A549 (cell line): ENCODE measurements around the gene TAF12. TPM values are rescaled to one million over a fixed set of nuclear protein-coding genes. Genes with fewer than 3 reads are reported as not detected.

Experiments used
- ATAC-seq, 2 experiments: fragments of 200-7000 bp in 1 of 2; fragments of >200 bp in 1 of 2; cut with Nextera tagmentation in 1 of 2; cut with Tn5 transposase in 1 of 2; 3 replicates each; pipeline versions ENCODE4 v1.8.0 to v1.9.1; 2018 to 2020; ENCODE audit warnings: mild to moderate bottlenecking in 1 of 2, moderate library complexity in 1 of 2
- CTCF ChIA-PET: fragments of 300-600 bp; sonication (Branson Sonifier 250); formaldehyde crosslinking; extraction: SDS; loops from one replicate; lab custom pipeline; 2021; ENCODE audit warnings: antibody characterized with exemption, inconsistent platforms; lab: Yijun Ruan, JAX
- POLR2A ChIA-PET: fragments of 350-600 bp; formaldehyde crosslinking; extraction: SDS; loops from one replicate; lab custom pipeline; 2021; ENCODE audit warnings: antibody characterized with exemption, inconsistent platforms; lab: Yijun Ruan, JAX
- DNase-seq, 2 experiments: peaks; one replicate each; pipeline versions ENCODE4 v3.0.0 to v3.0.0-alpha.2; 2011 to 2016; ENCODE audit warnings: low read depth in 1 of 2, low spot score in 1 of 2
- FAIRE-seq: peaks from 2 replicates; lab custom pipeline; 2011; peaks lifted over from hg19 to GRCh38; lab: Jason Lieb, UNC
- H3K27ac ChIP-seq, 2 experiments: fragments of >200 bp; sonication (Bioruptor Twin); formaldehyde crosslinking; 3 replicates each; pipeline ENCODE4 v1.5.1; 2016 to 2017
- H3K4me1 ChIP-seq: fragments of >200 bp; sonication (Bioruptor Twin); formaldehyde crosslinking; 3 replicates; pipeline ENCODE4 v1.6.1; 2016
- H3K4me2 ChIP-seq: fragments of >200 bp; sonication (Bioruptor Twin); formaldehyde crosslinking; 3 replicates; pipeline ENCODE4 v1.6.1; 2016
- H3K4me3 ChIP-seq: fragments of >200 bp; sonication (Bioruptor Twin); formaldehyde crosslinking; 3 replicates; pipeline ENCODE4 v1.5.1; 2016
- H3K9me3 ChIP-seq: fragments of >200 bp; sonication (Bioruptor Twin); formaldehyde crosslinking; 3 replicates; pipeline ENCODE4 v1.6.1; 2016
- ATOH8 ChIP-seq: fragments of 250-450 bp; sonication (Bioruptor Pico); IDR thresholded peaks from 2 replicates; pipeline ENCODE4 v1.5.0; 2020; ENCODE audit warnings: low read depth, mild to moderate bottlenecking, moderate library complexity
- BCL3 ChIP-seq: fragments of >200 bp; sonication (Bioruptor Twin); formaldehyde crosslinking; IDR thresholded peaks from 3 replicates; pipeline ENCODE4 v1.6.1; 2016
- CBX2 ChIP-seq: fragments of 200-600 bp; sonication (generic); IDR thresholded peaks from 2 replicates; pipeline ENCODE4 v1.6.1; 2016; ENCODE audit warnings: low read depth, mild to moderate bottlenecking, borderline replicate concordance
- CBX8 ChIP-seq: fragments of 200-600 bp; sonication (generic); IDR thresholded peaks from 2 replicates; pipeline ENCODE4 v1.6.1; 2016
- CEBPB ChIP-seq, 2 experiments: fragments of >200 bp in 1 of 2; sonication (Bioruptor Twin) in 1 of 2; formaldehyde crosslinking in 1 of 2; IDR thresholded peaks; 2 replicates each; pipeline ENCODE4 v1.6.1; 2012 to 2016
- EHF ChIP-seq: fragments of 250-450 bp; sonication (Bioruptor Pico); IDR thresholded peaks from 2 replicates; pipeline ENCODE4 v1.5.0; 2020; ENCODE audit warnings: mild to moderate bottlenecking
- ELK1 ChIP-seq: fragments of 150-350 bp; IDR thresholded peaks from 2 replicates; pipeline ENCODE4 v1.6.1; 2014; ENCODE audit warnings: low read depth, mild to moderate bottlenecking, low read length
- ESRRA ChIP-seq: fragments of 150-350 bp; IDR thresholded peaks from 2 replicates; pipeline ENCODE4 v1.6.1; 2014; ENCODE audit warnings: mild to moderate bottlenecking, low read length, borderline replicate concordance
- GATA3 ChIP-seq: IDR thresholded peaks from 2 replicates; pipeline ENCODE4 v1.6.1; 2012; ENCODE audit warnings: borderline replicate concordance
- HEYL ChIP-seq: fragments of 250-450 bp; sonication (Bioruptor Pico); IDR thresholded peaks from 2 replicates; pipeline ENCODE4 v1.8.0; 2021; ENCODE audit warnings: mild to moderate bottlenecking, moderate library complexity
- HMGXB4 ChIP-seq: fragments of 250-450 bp; sonication (Bioruptor Pico); IDR thresholded peaks from 2 replicates; pipeline ENCODE4 v1.5.0; 2021; ENCODE audit warnings: mild to moderate bottlenecking, moderate library complexity, borderline replicate concordance
- HOXB13 ChIP-seq: fragments of 250-450 bp; sonication (Bioruptor Pico); IDR thresholded peaks from 2 replicates; pipeline ENCODE4 v1.5.0; 2020; ENCODE audit warnings: low read depth, mild to moderate bottlenecking, moderate library complexity
- JUN ChIP-seq, 2 experiments: fragments of >200 bp; sonication (Bioruptor Twin); formaldehyde crosslinking; IDR thresholded peaks; 2 replicates in 1 of 2; 3 replicates in 1 of 2; pipeline ENCODE4 v1.6.1; 2016 to 2017
- KDM5A ChIP-seq: fragments of 200-600 bp; sonication (generic); IDR thresholded peaks from 2 replicates; pipeline ENCODE4 v1.6.1; 2016; ENCODE audit warnings: antibody characterized with exemption, mild to moderate bottlenecking
- MAFK ChIP-seq: fragments of 450-650 bp; IDR thresholded peaks from 2 replicates; pipeline ENCODE4 v1.6.1; 2014; ENCODE audit not compliant: partially characterized antibody
- MAX ChIP-seq: IDR thresholded peaks from 2 replicates; pipeline ENCODE4 v1.6.1; 2012
- MAZ ChIP-seq: fragments of 150-350 bp; IDR thresholded peaks from 2 replicates; pipeline ENCODE4 v1.6.1; 2014; ENCODE audit warnings: antibody characterized with exemption, low read depth, low read length, borderline replicate concordance
- NPAS2 ChIP-seq: fragments of 250-450 bp; sonication (Bioruptor Pico); IDR thresholded peaks from 2 replicates; pipeline ENCODE4 v1.8.0; 2022; ENCODE audit warnings: mild to moderate bottlenecking, moderate library complexity, borderline replicate concordance
- NR3C1 ChIP-seq: fragments of >200 bp; sonication (Bioruptor Twin); formaldehyde crosslinking; IDR thresholded peaks from 3 replicates; pipeline ENCODE4 v1.6.1; 2017
- PHF8 ChIP-seq: fragments of 200-600 bp; sonication (generic); IDR thresholded peaks from 2 replicates; pipeline ENCODE4 v1.6.1; 2016; ENCODE audit warnings: low read depth, mild to moderate bottlenecking, antibody characterized with exemption, moderate library complexity, borderline replicate concordance
- POLR2AphosphoS2 ChIP-seq: conservative IDR thresholded peaks from 2 replicates; pipeline ENCODE4 v1.6.1; 2012; ENCODE audit warnings: low read length, improper control_type of control experiment, inconsistent platforms
- RAD21 ChIP-seq, 2 experiments: fragments of >200 bp in 1 of 2; sonication (Bioruptor Twin) in 1 of 2; formaldehyde crosslinking in 1 of 2; IDR thresholded peaks in 1 of 2; conservative IDR thresholded peaks in 1 of 2; 2 replicates in 1 of 2; 3 replicates in 1 of 2; pipeline ENCODE4 v1.6.1; 2012 to 2018; ENCODE audit warnings: inconsistent platforms in 1 of 2
- RCOR1 ChIP-seq: fragments of 150-350 bp; IDR thresholded peaks from 2 replicates; pipeline ENCODE4 v1.6.1; 2014; ENCODE audit warnings: antibody characterized with exemption, low read length, low read depth
- RNF2 ChIP-seq: fragments of 200-600 bp; sonication (generic); IDR thresholded peaks from 2 replicates; pipeline ENCODE4 v1.6.1; 2016; ENCODE audit warnings: low read depth, mild to moderate bottlenecking, antibody characterized with exemption, moderate library complexity, borderline replicate concordance
- SREBF2 ChIP-seq: fragments of 450-650 bp; IDR thresholded peaks from 2 replicates; pipeline ENCODE4 v1.6.1; 2014; ENCODE audit warnings: mild to moderate bottlenecking, moderate library complexity
- ZFP36 ChIP-seq: fragments of 450-650 bp; IDR thresholded peaks from 2 replicates; pipeline ENCODE4 v1.6.1; 2014; ENCODE audit warnings: borderline replicate concordance; ENCODE audit not compliant: partially characterized antibody
- WGBS: methylation state at CpG from one replicate; pipeline ENCODE4 v1.1.6; 2017; ENCODE audit errors: missing lambda C conversion rate; 5-methylcytosine and 5-hydroxymethylcytosine counted together
- polyA plus RNA-seq, 4 experiments: library from polyadenylated mRNA; depleted of rRNA in 3 of 4; stranded (reverse); fragments of >200 nt; fragmentation: RNase III in 1 of 4; extraction: RNeasy Plus Mini Kit Qiagen cat#74134 plus additional on column Dnase treatment in 1 of 4; gene quantifications; 2 replicates in 3 of 4; 3 replicates in 1 of 4; pipeline ENCODE4 v1.2.3, GENCODE V29; 2011 to 2017

The TAF12 gene
- polyA plus RNA-seq, 2 of the 4 experiments (the other 2 are of a cell fraction), result 15.8 to 38.3 TPM

- H3K27ac ChIP-seq, result no peak overlapping the region
- TF ChIP-seq MAFK (no peak), KDM5A (no peak), ZFP36 (no peak), HMGXB4 (no peak), RCOR1 (no peak), NR3C1 (no peak), HEYL (CRISPR knock-in tag) (no peak), NPAS2 (CRISPR knock-in tag) (no peak), EHF (CRISPR knock-in tag) (no peak), RNF2 (no peak), CBX2 (no peak), MAZ (no peak), POLR2AphosphoS2 (no peak)
- TF ChIP-seq, all 56 proteins: peak for 0
- DNase-seq (no peak), FAIRE-seq (no peak), ATAC-seq (no peak)
- Histone ChIP-seq H3K4me2 (no peak overlapping the region), H3K9me3 (no peaks in the 10 kb centered on the region), H3K4me1 (peaks cover 4% of the 10 kb centered on the region; the same call in 1 of the 3 replicates), H3K4me3 (no peak overlapping the region)
- POLR2A ChIA-PET, result interaction anchor here (1.3 to 2.9 kb wide), 2 partner anchors 23 to 65 kb away, joined by 3 to 6 read pairs; partner anchors contain the start of genes RNU11 and YTHDF2
- CTCF ChIA-PET, result interaction anchor here (0.6 kb wide), 1 partner anchor 112 kb away, joined by 3 read pairs; no protein-coding TSS in a partner anchor
- WGBS, result 93% methylated on average over 20 of the region's 20 CpGs
These were observed 28.4 kb upstream of the TAF12 start for GRCh38 chr1:28671254-28671780.

GRCh38 chr1:28668956-28669723 lies 26.3 kb upstream of the TAF12 start:
- no peak for FAIRE-seq
- Histone ChIP-seq H3K9me3 (no peaks in the 10 kb centered on the region), H3K4me3 (peak overlapping the region; percentile 100), H3K27ac (peak overlapping the region; percentile 100), H3K4me2 (peak overlapping the region; percentile 83), H3K4me1 (peaks cover 4% of the 10 kb centered on the region; the same call in 1 of the 3 replicates)
- ATAC-seq, result peak; percentile 74 to 91
- TF ChIP-seq POLR2AphosphoS2 (no peak), BCL3 (0 out of 3 replicates have a peak, but pooled peaks have one; percentile 45), ESRRA (no peak), RAD21 (conservative IDR thresholded peaks at IDR 0.05 in 1 of 2, IDR thresholded peaks at IDR 0.05 in 1 of 2) (no peak), HOXB13 (CRISPR knock-in tag) (no peak), MAX (peak; percentile 60; the same call in 1 of the 2 replicates), GATA3 (no peak), CEBPB (IDR thresholded peaks at IDR 0.05) (no peak), SREBF2 (no peak), ATOH8 (CRISPR knock-in tag) (no peak), ELK1 (no peak), JUN (IDR thresholded peaks at IDR 0.05) (0 out of 5 replicates have a peak, but pooled peaks of 1 of the 2 experiments have one; percentile 30), MAZ (no peak), PHF8 (peak; percentile 33), CBX8 (no peak), HMGXB4 (no peak)
- peak; percentile 37 to 38 for DNase-seq
- WGBS, result 3% methylated on average over 13 of the region's 63 CpGs
- ChIA-PET CTCF (interaction anchor here (1.2 to 1.9 kb wide), 3 partner anchors 14 to 208 kb away, joined by 4 to 8 read pairs (median 4); partner anchors contain the start of gene YTHDF2), POLR2A (interaction anchor here (0.6 to 2.9 kb wide), 7 partner anchors 21 to 870 kb away, joined by 3 to 27 read pairs (median 7); partner anchors contain the start of genes RNU11, TAF12 and YTHDF2)
